Astrocyte of the cerebellum (primary cell): ENCODE results near the gene NME9.

ENCODE experiments used
- DNase-seq: peaks from one replicate; pipeline ENCODE4 v3.0.0-alpha.2; 2011; ENCODE audit warnings: low read depth
- H3K4me3 ChIP-seq: 2 replicates; pipeline ENCODE4 v1.5.1; 2011; ENCODE audit warnings: mild to moderate bottlenecking, low read depth, low read length, moderate library complexity
- in situ Hi-C: cut with HindIII; loops from 2 replicates; pipeline ENCODE4 v1.10.0; 2017; ENCODE audit warnings: low sequenced_read_pairs
- TF ChIP-seq, protein P1 (sequence below): IDR thresholded peaks from 2 replicates; pipeline ENCODE4 v1.5.1; 2012; ENCODE audit warnings: low read length, low read depth, moderate library complexity, mild to moderate bottlenecking; ENCODE audit errors: missing control alignments

NME9 gene

DNA sequence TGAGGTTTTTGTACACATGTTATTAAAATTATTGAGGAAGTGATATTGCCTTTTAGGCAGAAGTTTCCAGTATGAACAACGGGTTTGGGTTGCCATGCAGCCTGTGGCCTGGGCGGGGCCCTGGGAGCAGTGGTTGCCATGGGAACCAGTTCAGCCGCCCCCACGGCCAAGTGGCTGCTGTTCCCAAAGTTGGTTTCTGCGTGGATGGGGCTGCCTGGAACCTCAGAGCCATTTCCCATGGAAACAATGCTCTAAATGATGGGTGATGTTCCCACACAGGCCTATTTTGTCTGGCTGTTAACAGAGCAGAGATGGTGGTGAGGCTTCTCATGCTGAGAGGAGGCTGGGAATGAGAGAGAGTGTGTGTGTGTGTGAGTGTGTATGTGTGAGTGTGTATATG is 38.3 kb upstream of the NME9 start:
- no peak overlapping the region for H3K4me3 ChIP-seq
- TF ChIP-seq, protein P1, sequence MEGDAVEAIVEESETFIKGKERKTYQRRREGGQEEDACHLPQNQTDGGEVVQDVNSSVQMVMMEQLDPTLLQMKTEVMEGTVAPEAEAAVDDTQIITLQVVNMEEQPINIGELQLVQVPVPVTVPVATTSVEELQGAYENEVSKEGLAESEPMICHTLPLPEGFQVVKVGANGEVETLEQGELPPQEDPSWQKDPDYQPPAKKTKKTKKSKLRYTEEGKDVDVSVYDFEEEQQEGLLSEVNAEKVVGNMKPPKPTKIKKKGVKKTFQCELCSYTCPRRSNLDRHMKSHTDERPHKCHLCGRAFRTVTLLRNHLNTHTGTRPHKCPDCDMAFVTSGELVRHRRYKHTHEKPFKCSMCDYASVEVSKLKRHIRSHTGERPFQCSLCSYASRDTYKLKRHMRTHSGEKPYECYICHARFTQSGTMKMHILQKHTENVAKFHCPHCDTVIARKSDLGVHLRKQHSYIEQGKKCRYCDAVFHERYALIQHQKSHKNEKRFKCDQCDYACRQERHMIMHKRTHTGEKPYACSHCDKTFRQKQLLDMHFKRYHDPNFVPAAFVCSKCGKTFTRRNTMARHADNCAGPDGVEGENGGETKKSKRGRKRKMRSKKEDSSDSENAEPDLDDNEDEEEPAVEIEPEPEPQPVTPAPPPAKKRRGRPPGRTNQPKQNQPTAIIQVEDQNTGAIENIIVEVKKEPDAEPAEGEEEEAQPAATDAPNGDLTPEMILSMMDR: no peak
- no peak for DNase-seq
- in situ Hi-C loops: no loop called here

DNA sequence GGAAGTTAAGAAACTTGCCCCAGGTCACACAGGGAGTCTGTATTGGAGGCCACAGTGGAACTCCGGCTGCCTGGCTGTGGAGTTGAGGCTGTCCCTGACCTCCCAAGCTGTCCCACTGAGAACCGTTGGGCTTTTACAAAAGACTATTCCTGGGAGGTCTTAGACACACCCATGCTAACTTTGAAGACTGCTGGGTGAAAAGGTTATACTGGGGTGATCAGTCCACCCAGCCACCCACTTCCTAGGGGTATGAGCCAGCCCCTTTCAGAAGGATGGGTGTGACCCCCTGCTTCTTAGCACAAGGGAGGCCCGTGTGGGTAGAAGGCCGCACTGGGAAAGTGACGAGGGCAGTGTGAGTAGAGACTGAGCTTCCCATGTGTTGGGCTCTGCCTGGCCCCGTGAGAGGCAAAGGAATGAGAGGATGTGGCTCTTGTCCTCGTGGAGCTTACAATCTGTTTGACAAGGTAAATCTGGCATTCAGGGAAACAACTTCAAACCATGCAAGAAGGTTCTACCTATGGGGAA is 37.7 kb upstream of the NME9 start:
- TF ChIP-seq, protein P1: no peak
- DNase-seq: no peak
- in situ Hi-C loops: no loop called here
- H3K4me3 ChIP-seq: no peak overlapping the region

- in situ Hi-C loops: no loop called here
- TF ChIP-seq, protein P1: no peak
- no peak for DNase-seq
- H3K4me3 ChIP-seq: no peak overlapping the region
These were observed 36.5 kb upstream of the NME9 start for GRCh38 chr3:138366006-138366759.

DNA sequence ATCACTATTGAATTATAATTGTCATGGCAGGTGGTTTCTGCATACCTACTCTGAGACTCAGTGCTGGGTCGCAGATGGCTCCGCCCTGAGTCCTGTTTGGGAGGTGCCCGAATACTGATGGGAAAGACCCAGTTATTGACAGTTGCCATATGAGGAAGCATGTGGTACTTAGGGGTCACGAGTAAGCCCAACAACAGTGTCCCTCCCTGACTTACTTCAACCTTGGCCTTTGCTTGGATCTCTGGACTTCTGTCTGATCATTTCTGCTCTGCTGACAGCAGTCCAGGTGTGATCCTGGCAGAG is 35.6 kb upstream of the NME9 start:
- TF ChIP-seq, protein P1: no peak
- in situ Hi-C loops: no loop called here
- DNase-seq: no peak

DNA sequence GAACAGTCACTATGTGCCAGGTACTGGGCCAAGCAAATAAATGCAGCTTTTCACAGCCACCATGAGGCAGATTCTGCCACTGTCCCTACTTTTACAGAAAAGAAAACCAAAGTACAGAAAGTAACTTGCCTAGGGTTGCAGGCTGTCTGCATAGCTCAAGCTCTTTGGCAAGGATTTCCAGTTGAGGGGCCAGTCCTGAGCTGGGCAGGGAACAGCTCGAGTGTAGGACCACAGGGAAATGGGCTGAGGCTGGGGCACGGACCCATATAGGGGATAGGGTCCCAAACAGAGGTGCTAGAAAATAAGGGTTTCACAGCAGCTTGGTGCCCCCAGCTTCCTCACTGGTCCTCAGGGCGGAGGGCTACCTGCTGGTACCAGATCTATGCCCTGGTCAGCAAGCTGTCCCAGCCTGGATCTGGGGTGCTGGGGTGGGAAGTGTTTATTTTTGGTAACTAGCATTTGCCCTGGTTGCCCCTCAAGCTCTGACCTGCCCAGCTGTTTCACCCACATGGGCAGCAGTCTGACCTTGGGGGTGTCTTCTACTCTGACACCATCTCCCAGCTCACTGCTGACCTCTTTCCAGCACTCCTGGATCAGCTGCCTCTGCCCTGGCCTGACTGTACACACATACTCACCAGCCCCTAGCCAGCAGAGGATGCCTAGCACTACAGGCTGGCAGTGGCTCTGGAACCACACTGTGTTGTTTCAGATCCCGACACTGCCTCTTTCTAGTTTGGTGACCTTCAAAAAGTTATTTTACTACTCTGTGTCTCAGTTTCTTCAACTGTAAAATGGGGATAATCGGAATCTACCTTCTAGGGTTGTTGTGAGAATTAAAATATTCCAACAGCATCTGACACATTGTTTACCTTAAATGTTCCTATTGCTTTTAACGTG is 35.0 kb upstream of the NME9 start:
- no peak overlapping the region for H3K4me3 ChIP-seq
- TF ChIP-seq, protein P1: no peak
- no peak for DNase-seq
- in situ Hi-C loops: no loop called here

More for the DNA sequence above, 35.6 kb upstream of the NME9 start:
- no peak overlapping the region for H3K4me3 ChIP-seq

- no peak for DNase-seq
- TF ChIP-seq, protein P1: no peak
- H3K4me3 ChIP-seq: no peak overlapping the region
- in situ Hi-C loops: no loop called here
These were observed 33.7 kb upstream of the NME9 start for GRCh38 chr3:138363322-138363721.
